Endothelial cell of umbilical vein (primary cell): Measurements from ENCODE around the gene PRR7. TPM values are rescaled to one million over a fixed set of nuclear protein-coding genes. Genes with fewer than 3 reads are reported as not detected.

ENCODE experiments used
- BruUV-seq: library from RNA; stranded (reverse); fragments of 400-500 nt; replicated peaks from 2 replicates; lab custom pipeline; 2021; lab: Mats Ljungman, UMichigan
- CTCF ChIA-PET: fragments of 300-600, 350-600 bp; sonication (Branson Sonifier 250); formaldehyde crosslinking; loops from one replicate; lab custom pipeline; 2021; ENCODE audit warnings: antibody characterized with exemption, inconsistent platforms; lab: Charles Lee
- POLR2A ChIA-PET: fragments of 300-600, 350-600 bp; sonication (Branson Sonifier 250); formaldehyde crosslinking; loops from one replicate; lab custom pipeline; 2021; ENCODE audit warnings: antibody characterized with exemption, inconsistent platforms; lab: Charles Lee
- DNase-seq: peaks from one replicate; pipeline ENCODE4 v3.0.0-alpha.2; 2011; ENCODE audit warnings: low read depth, low spot score
- FAIRE-seq: peaks from 2 replicates; lab custom pipeline; 2011; peaks lifted over from hg19 to GRCh38; lab: Jason Lieb, UNC
- H2AFZ ChIP-seq: 2 replicates; pipeline ENCODE4 v1.6.0; 2012; ENCODE audit warnings: low read depth, low read length, control low read depth, inconsistent platforms
- H3K27ac ChIP-seq: 2 replicates; pipeline ENCODE4 v1.5.1; 2011; ENCODE audit warnings: low read depth, mild to moderate bottlenecking, control low read depth, low read length, moderate library complexity; ENCODE audit not compliant: insufficient read depth
- H3K27me3 ChIP-seq, 2 experiments: 2 replicates each; pipeline versions ENCODE4 v1.6.0 to v1.6.1; 2011; ENCODE audit warnings: low read length in 2 of 2, mixed read lengths in 1 of 2; ENCODE audit not compliant: control insufficient read depth in 2 of 2, insufficient read depth in 2 of 2
- H3K36me3 ChIP-seq, 2 experiments: 2 replicates in 1 of 2; 3 replicates in 1 of 2; pipeline ENCODE4 v1.5.1; 2011; ENCODE audit warnings: low read length in 2 of 2, mild to moderate bottlenecking in 1 of 2, moderate library complexity in 1 of 2; ENCODE audit not compliant: control insufficient read depth in 2 of 2, insufficient read depth in 2 of 2; ENCODE audit errors: extremely low read depth in 1 of 2
- H3K4me1 ChIP-seq: 3 replicates; pipeline ENCODE4 v1.5.1; 2011; ENCODE audit warnings: mild to moderate bottlenecking, low read length; ENCODE audit not compliant: control insufficient read depth, insufficient read depth; ENCODE audit errors: extremely low read depth
- H3K4me2 ChIP-seq: 2 replicates; pipeline ENCODE4 v1.6.1; 2011; ENCODE audit warnings: low read length, control low read depth, mixed read lengths; ENCODE audit not compliant: insufficient read depth
- H3K4me3 ChIP-seq, 3 experiments: fragments of 200-600 bp in 1 of 3; sonication (generic), shearing (Covaris generic) in 1 of 3; replicated peaks in 1 of 3; 2 replicates each; pipeline ENCODE4 v1.5.1; 2011 to 2016; ENCODE audit warnings: control low read depth in 3 of 3, low read length in 3 of 3, mild to moderate bottlenecking in 2 of 3, inconsistent platforms in 1 of 3, low read depth in 1 of 3, moderate library complexity in 1 of 3; ENCODE audit not compliant: insufficient read depth in 1 of 3
- H3K79me2 ChIP-seq: 2 replicates; pipeline ENCODE4 v1.6.0; 2012; ENCODE audit warnings: low read length, inconsistent platforms; ENCODE audit not compliant: control insufficient read depth, insufficient read depth
- H3K9ac ChIP-seq: replicated peaks from 2 replicates; pipeline ENCODE3; 2011; ENCODE audit warnings: low read length, control low read depth; ENCODE audit not compliant: insufficient read depth; ENCODE audit errors: extremely low read depth
- H3K9me1 ChIP-seq: replicated peaks from 3 replicates; pipeline ENCODE4 v1.6.0; 2011; ENCODE audit warnings: mild to moderate bottlenecking, low read length; ENCODE audit not compliant: control insufficient read depth, insufficient read depth; ENCODE audit errors: extremely low read depth
- H3K9me3 ChIP-seq: replicated peaks from 2 replicates; pipeline ENCODE4 v1.5.1; 2012; ENCODE audit warnings: low read length, inconsistent platforms; ENCODE audit not compliant: control insufficient read depth, insufficient read depth
- H4K20me1 ChIP-seq: replicated peaks from 2 replicates; pipeline ENCODE3; 2011; ENCODE audit warnings: mild to moderate bottlenecking, low read length; ENCODE audit not compliant: control insufficient read depth, insufficient read depth; ENCODE audit errors: extremely low read depth
- CTCF ChIP-seq, 2 donors: IDR thresholded peaks; 1 replicate in 1 of 2; 2 replicates in 1 of 2; pipeline ENCODE4 v1.5.1; 2011; ENCODE audit warnings: low read length in 2 of 2, mild to moderate bottlenecking in 2 of 2, moderate library complexity in 2 of 2, control low read depth in 1 of 2, inconsistent platforms in 1 of 2, low read depth in 1 of 2; ENCODE audit not compliant: insufficient read depth in 1 of 2; ENCODE audit errors: extremely low read depth in 1 of 2
- EZH2 ChIP-seq: IDR thresholded peaks from 2 replicates; pipeline ENCODE4 v1.6.1; 2012; ENCODE audit warnings: borderline replicate concordance, low read depth, mild to moderate bottlenecking, moderate library complexity, low read length, inconsistent platforms; ENCODE audit not compliant: severe bottlenecking
- FOS ChIP-seq: IDR thresholded peaks from 2 replicates; pipeline ENCODE4 v1.6.1; 2011; ENCODE audit warnings: mild to moderate bottlenecking, low read length, moderate library complexity, borderline replicate concordance; ENCODE audit not compliant: insufficient read depth
- GATA2 ChIP-seq: IDR thresholded peaks from 2 replicates; pipeline ENCODE4 v1.7.0; 2011; ENCODE audit warnings: low read depth, mild to moderate bottlenecking, moderate library complexity, mixed read lengths, low read length; ENCODE audit not compliant: insufficient read length, insufficient read depth
- JUN ChIP-seq: IDR thresholded peaks from 2 replicates; pipeline ENCODE4 v1.6.1; 2011; ENCODE audit warnings: borderline replicate concordance, low read depth; ENCODE audit not compliant: insufficient read length, insufficient read depth
- MYC ChIP-seq: IDR thresholded peaks from one replicate; pipeline ENCODE4 v1.6.1; 2011; ENCODE audit warnings: mild to moderate bottlenecking, low read depth, low read length
- POLR2A ChIP-seq: IDR thresholded peaks from 2 replicates; pipeline ENCODE4 v1.6.1; 2012; ENCODE audit warnings: low read depth, mild to moderate bottlenecking, control low read depth, low read length
- POLR2AphosphoS5 ChIP-seq: IDR thresholded peaks from 2 replicates; pipeline ENCODE4 v1.6.1; 2012; ENCODE audit warnings: low read depth, mild to moderate bottlenecking, control low read depth, low read length, moderate library complexity; ENCODE audit not compliant: insufficient read depth
- dilution Hi-C: fragments of 300-500 bp; cut with MboI; formaldehyde crosslinking; loops from one replicate; pipeline ENCODE4 v1.15.0; 2019; ENCODE audit warnings: low sequenced_read_pairs; ENCODE audit not compliant: extremely low pct_ligation_motif_present
- intact Hi-C: fragments of 100-400 bp; cut with micrococcal nuclease; formaldehyde crosslinking; loops from one replicate; pipeline ENCODE4 v1.10.0; 2022
- polyA plus RNA-seq, 4 experiments: library from polyadenylated mRNA; depleted of rRNA in 3 of 4; stranded (reverse) in 3 of 4; unstranded in 1 of 4; fragments of >200 nt; gene quantifications; 2 replicates each; pipeline versions ENCODE4 v1.2.1 to v1.2.3, GENCODE V29; 2011 to 2012; ENCODE audit warnings: missing spikeins in 1 of 4
- total RNA-seq: library from RNA; stranded (reverse); gene quantifications from 2 replicates; pipeline ENCODE4 v1.2.3, GENCODE V29; 2021
- TF ChIP-seq, protein P1 (sequence below): IDR thresholded peaks from 2 replicates; pipeline ENCODE4 v1.6.1; 2011; ENCODE audit not compliant: insufficient read depth, insufficient read length

Gene PRR7
- total and polyA plus RNA-seq, 2 donors (not counting 3 experiments of a cell fraction or from before 2014, with no cell fraction given) = 6.5 to 6.6 TPM

DNA sequence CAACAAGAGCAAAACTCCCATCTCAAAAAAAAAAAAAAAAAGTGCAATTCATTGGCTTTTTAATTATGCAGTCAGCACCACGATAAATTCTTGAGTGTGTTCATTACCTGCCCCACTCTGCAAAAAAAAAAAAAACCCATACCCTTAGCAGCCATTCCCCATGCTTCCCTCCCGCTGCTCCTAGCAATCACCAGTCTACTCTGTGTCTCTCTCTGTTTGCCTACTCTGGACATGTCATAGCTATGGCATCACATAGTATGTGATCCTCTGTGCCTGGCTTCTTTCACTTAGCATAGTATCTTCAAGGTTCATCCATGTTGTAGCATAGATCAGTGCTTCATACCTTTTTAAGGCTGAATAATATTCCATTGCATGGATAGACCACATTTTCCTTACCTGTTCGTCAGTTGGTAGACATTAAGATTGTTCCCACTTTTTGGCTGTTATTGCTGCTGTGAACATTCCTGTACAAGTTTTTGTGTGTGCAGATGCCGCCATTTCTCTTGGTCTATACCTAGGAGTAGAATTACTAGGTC is 7.0 kb upstream of the PRR7 start:
- no peak overlapping the region for H3K4me3 ChIP-seq
- intact Hi-C loops = no loop called here
- dilution Hi-C loops = no loop called here
- no peaks in the 10 kb centered on the region for H3K27me3 ChIP-seq
- BruUV-seq = no TSS peak
- ChIA-PET CTCF (interaction anchor here (0.8 to 2.5 kb wide), 6 partner anchors 8 to 49 kb away, joined by 3 to 10 read pairs (median 4); partner anchors contain the start of gene GRK6), POLR2A (interaction anchor here (1.1 kb wide), 1 partner anchor 13 kb away, joined by 4 read pairs; the partner anchor contains the start of gene GRK6)
- FAIRE-seq (no peak), DNase-seq (no peak)
- H3K27ac ChIP-seq = no peak overlapping the region
- TF ChIP-seq, protein P1, sequence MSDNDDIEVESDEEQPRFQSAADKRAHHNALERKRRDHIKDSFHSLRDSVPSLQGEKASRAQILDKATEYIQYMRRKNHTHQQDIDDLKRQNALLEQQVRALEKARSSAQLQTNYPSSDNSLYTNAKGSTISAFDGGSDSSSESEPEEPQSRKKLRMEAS = no peak
- TF ChIP-seq EZH2 (no peak), POLR2AphosphoS5 (no peak), FOS (no peak), POLR2A (no peak), CTCF (IDR thresholded peaks at IDR 0.05; ENCODE audit: extremely low read depth in 1 of 2, insufficient read depth in 1 of 2, low read depth in 1 of 2, low read length in 2 of 2) (no peak), JUN (no peak), GATA2 (no peak), MYC (no peak)
- no peaks in the 10 kb centered on the region for H3K9me1 ChIP-seq
- H3K9ac ChIP-seq = no peak overlapping the region
- H3K4me2 ChIP-seq = no peak overlapping the region
- H3K36me3 ChIP-seq = peaks cover under 1 to 12% of the 10 kb centered on the region in 2 experiments
- no peaks in the 10 kb centered on the region for H3K79me2 ChIP-seq
- H4K20me1 ChIP-seq = no peaks in the 10 kb centered on the region
- no peaks in the 10 kb centered on the region for H3K4me1 ChIP-seq
- no peak overlapping the region for H2AFZ ChIP-seq
- no peaks in the 10 kb centered on the region for H3K9me3 ChIP-seq
